K562 treated with DMSO at 1 percent for 24 hours (cell line): Measurements from ENCODE around the gene HERC6. TPM values are rescaled to one million over a fixed set of nuclear protein-coding genes. Genes with fewer than 3 reads are reported as not detected.

Experiments
- total RNA-seq: library from RNA; unstranded; fragments of 300-600 nt; gene quantifications from 2 replicates; pipeline ENCODE4 v1.2.3, GENCODE V29; 2022; ENCODE audit warnings: low read depth; ENCODE audit not compliant: insufficient read depth

HERC6 gene
- 0.98 and 1.3 TPM in 2 replicates for total RNA-seq

GRCh38 chr4:88378691-88379559, at the start of gene HERC6:
TSS of gene HERC6 (plus strand) at chr4:88378852. CDS start at chr4:88378922, 70 bp downstream.

GRCh38 chr4:88456670-88457306, 78.1 kb downstream of the HERC6 start, which contains the start of gene HERC5:
TSS of gene HERC5 (plus strand) at chr4:88457119. CDS start at chr4:88457270, 151 bp downstream.

Other genes starting within 250 kb of the HERC6 start
- 0.13 and 0.14 TPM in 2 replicates for gene ABCG2, start 220.2 kb upstream of the HERC6 start, total RNA-seq
- gene PPM1K, start 94.3 kb upstream of the HERC6 start, total RNA-seq = 4.2 and 7.3 TPM in 2 replicates
- gene HERC5, start 78.3 kb downstream of the HERC6 start, total RNA-seq = not detected in 2 replicates
- gene PYURF, start 144.9 kb downstream of the HERC6 start, total RNA-seq = 99.9 and 110 TPM in 2 replicates
- gene HERC3, start 213.6 kb downstream of the HERC6 start, total RNA-seq = 9.7 and 10.5 TPM in 2 replicates